Thyroid gland (tissue), 4 donors: ENCODE data around the gene SPARCL1.

Source experiments
- CTCF ChIP-seq, 6 experiments: fragments of 200-600 bp in 3 of 6; fragments of 450-650 bp in 3 of 6; sonication (generic) in 3 of 6; IDR thresholded peaks; one replicate each; pipeline ENCODE4 v1.5.1; 2016 to 2019; ENCODE audit warnings: antibody characterized with exemption in 6 of 6, mild to moderate bottlenecking in 2 of 6, inconsistent platforms in 1 of 6, moderate library complexity in 1 of 6
- POLR2A ChIP-seq, 2 donors: fragments of 450-650 bp; IDR thresholded peaks; one replicate each; pipeline ENCODE4 v1.6.1; 2017; ENCODE audit warnings: antibody characterized with exemption in 2 of 2, mild to moderate bottlenecking in 2 of 2, moderate library complexity in 1 of 2

- TF ChIP-seq CTCF (IDR thresholded peaks at IDR 0.05) (no peak), POLR2A (IDR thresholded peaks at IDR 0.05) (peak in 1 of 2 donors; percentile 9)
Observed at GRCh38 chr4:87530868-87531267, 1.7 kb upstream of the SPARCL1 start.
